Activated B cell treated with CpG ODN at 0.5 μM for 24 hours (primary cell): Measurements from ENCODE around the gene KXD1. TPM values are rescaled to one million over a fixed set of nuclear protein-coding genes. Genes with fewer than 3 reads are reported as not detected.

Experiments
- ATAC-seq: fragments of 200-7000 bp; cut with Tn5 transposase; one replicate; pipeline ENCODE4 v1.10.0; 2021; ENCODE audit warnings: low read depth, mild to moderate bottlenecking, moderate library complexity
- CTCF ChIA-PET: fragments of 350-600 bp; sonication (Branson Sonifier 250); formaldehyde crosslinking; loops from one replicate; lab custom pipeline; 2021; ENCODE audit warnings: antibody characterized with exemption; lab: Charles Lee
- POLR2A ChIA-PET: fragments of 350-600 bp; sonication (Branson Sonifier 250); formaldehyde crosslinking; loops from one replicate; lab custom pipeline; 2021; ENCODE audit warnings: antibody characterized with exemption; lab: Charles Lee
- DNase-seq: peaks from one replicate; pipeline ENCODE4 v3.0.0; 2022
- H3K27ac Mint-ChIP-seq: one replicate; pipeline ENCODE4 v1.8.0; 2020; ENCODE audit warnings: mixed read lengths
- H3K27me3 Mint-ChIP-seq: one replicate; pipeline ENCODE4 v1.8.0; 2021; ENCODE audit warnings: mixed read lengths
- H3K36me3 Mint-ChIP-seq: one replicate; pipeline ENCODE4 v1.8.0; 2021; ENCODE audit warnings: low read depth, mixed read lengths
- H3K4me1 Mint-ChIP-seq: one replicate; pipeline ENCODE4 v1.8.0; 2021; ENCODE audit warnings: mixed read lengths
- H3K4me3 Mint-ChIP-seq: one replicate; pipeline ENCODE4 v1.8.0; 2020; ENCODE audit warnings: mild to moderate bottlenecking, mixed read lengths
- H3K9me3 Mint-ChIP-seq: one replicate; pipeline ENCODE4 v1.8.0; 2020; ENCODE audit warnings: mixed read lengths
- CTCF ChIP-seq: fragments of 200-600 bp; IDR thresholded peaks from one replicate; pipeline ENCODE4 v1.8.0; 2022; ENCODE audit warnings: antibody characterized with exemption, mild to moderate bottlenecking
- intact Hi-C: fragments of 100-400 bp; cut with micrococcal nuclease; formaldehyde crosslinking; loops from one replicate; pipeline ENCODE4 v1.15.1; 2024
- total RNA-seq: library from RNA; stranded (reverse); gene quantifications from 2 replicates; pipeline ENCODE4 v1.2.3, GENCODE V29; 2022

The KXD1 gene
- total RNA-seq, 1 donor from 2014 or later: 88.8 TPM

- H3K36me3 Mint-ChIP-seq: peaks cover 15% of the 10 kb centered on the region
- CTCF ChIA-PET: no interaction called here
- H3K27me3 Mint-ChIP-seq: no peaks in the 10 kb centered on the region
- POLR2A ChIA-PET: no interaction called here
- H3K9me3 Mint-ChIP-seq: no peaks in the 10 kb centered on the region
- intact Hi-C loops: no loop called here
- H3K4me1 Mint-ChIP-seq: peaks cover 36% of the 10 kb centered on the region
- no peak for TF ChIP-seq CTCF
- no peak for ATAC-seq
- DNase-seq: no peak
- H3K4me3 Mint-ChIP-seq: no peak overlapping the region
- H3K27ac Mint-ChIP-seq: no peak overlapping the region
Observed at GRCh38 chr19:18514800-18515682, 42.6 kb upstream of the KXD1 start.

- Mint-ChIP-seq H3K4me3 (no peak overlapping the region), H3K36me3 (peaks cover 19% of the 10 kb centered on the region), H3K9me3 (no peaks in the 10 kb centered on the region), H3K27ac (no peak overlapping the region), H3K4me1 (peaks cover 40% of the 10 kb centered on the region), H3K27me3 (no peaks in the 10 kb centered on the region)
- DNase-seq (no peak), ATAC-seq (no peak)
- POLR2A ChIA-PET: no interaction called here
- CTCF ChIA-PET: no interaction called here
- intact Hi-C loops: no loop called here
- no peak for TF ChIP-seq CTCF
Observed at GRCh38 chr19:18515959-18516358, 41.7 kb upstream of the KXD1 start.

- ChIA-PET POLR2A (interaction anchor here (0.7 kb wide), 1 partner anchor 81 kb away, joined by 5 read pairs; no protein-coding TSS in a partner anchor), CTCF (no interaction called here)
- Mint-ChIP-seq H3K27ac (no peak overlapping the region), H3K27me3 (no peaks in the 10 kb centered on the region), H3K9me3 (no peaks in the 10 kb centered on the region), H3K4me3 (no peak overlapping the region), H3K36me3 (peaks cover 24% of the 10 kb centered on the region), H3K4me1 (peaks cover 40% of the 10 kb centered on the region)
- DNase-seq: no peak
- intact Hi-C loops: no loop called here
- no peak for ATAC-seq
- TF ChIP-seq CTCF: no peak
Observed at GRCh38 chr19:18517606-18518005, 40.1 kb upstream of the KXD1 start.

GRCh38 chr19:18518639-18519038 lies 39.0 kb upstream of the KXD1 start:
- no peak for TF ChIP-seq CTCF
- no peak for DNase-seq
- Mint-ChIP-seq H3K36me3 (peaks cover 20% of the 10 kb centered on the region), H3K27ac (no peak overlapping the region), H3K4me1 (peaks cover 36% of the 10 kb centered on the region), H3K27me3 (no peaks in the 10 kb centered on the region), H3K4me3 (peak overlapping the region; percentile 7), H3K9me3 (no peaks in the 10 kb centered on the region)
- intact Hi-C loops: no loop called here
- CTCF ChIA-PET: interaction anchor here (2.2 kb wide), 1 partner anchor 328 kb away, joined by 12 read pairs; no protein-coding TSS in a partner anchor
- no peak for ATAC-seq
- POLR2A ChIA-PET: interaction anchor here (0.5 to 4.7 kb wide), 5 partner anchors 14 to 571 kb away, joined by 3 to 51 read pairs (median 4); partner anchors contain the start of genes REX1BD and UBA52
